OCI-LY3 (cell line): ENCODE measurements around the gene OXCT1.

Source experiments
- EZH2phosphoT487 ChIP-seq: fragments of 200-600 bp; shearing (Covaris generic); IDR thresholded peaks from 2 replicates; pipeline ENCODE4 v1.6.1; 2018; ENCODE audit warnings: antibody characterized with exemption, mixed run types, low read depth
- TF ChIP-seq, protein P1 (sequence below): fragments of 200-600, 300-600 bp; sonication (generic); IDR thresholded peaks from 2 replicates; pipeline ENCODE4 v1.5.1; 2014; ENCODE audit warnings: antibody characterized with exemption, low read length, low read depth

DNA sequence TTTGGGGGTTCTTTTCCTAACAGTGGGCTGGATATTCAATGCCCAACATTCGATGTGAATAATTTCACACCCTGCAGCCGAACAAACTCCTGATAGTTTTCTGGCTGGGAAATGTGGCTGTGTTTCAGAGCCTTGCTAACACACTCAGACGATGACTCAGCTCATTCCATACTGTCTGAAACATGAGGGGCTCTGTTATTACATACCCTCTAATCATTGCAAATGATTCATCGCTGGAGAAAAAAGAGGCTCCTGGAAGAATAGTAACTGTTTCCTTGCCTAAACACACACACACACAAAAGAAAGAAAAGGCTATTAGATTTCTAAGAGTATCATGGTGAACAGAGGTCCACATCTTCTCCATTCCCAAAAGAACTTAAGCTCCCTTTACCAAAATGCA, 75.8 kb downstream of the OXCT1 start:
- TF ChIP-seq, protein P1, sequence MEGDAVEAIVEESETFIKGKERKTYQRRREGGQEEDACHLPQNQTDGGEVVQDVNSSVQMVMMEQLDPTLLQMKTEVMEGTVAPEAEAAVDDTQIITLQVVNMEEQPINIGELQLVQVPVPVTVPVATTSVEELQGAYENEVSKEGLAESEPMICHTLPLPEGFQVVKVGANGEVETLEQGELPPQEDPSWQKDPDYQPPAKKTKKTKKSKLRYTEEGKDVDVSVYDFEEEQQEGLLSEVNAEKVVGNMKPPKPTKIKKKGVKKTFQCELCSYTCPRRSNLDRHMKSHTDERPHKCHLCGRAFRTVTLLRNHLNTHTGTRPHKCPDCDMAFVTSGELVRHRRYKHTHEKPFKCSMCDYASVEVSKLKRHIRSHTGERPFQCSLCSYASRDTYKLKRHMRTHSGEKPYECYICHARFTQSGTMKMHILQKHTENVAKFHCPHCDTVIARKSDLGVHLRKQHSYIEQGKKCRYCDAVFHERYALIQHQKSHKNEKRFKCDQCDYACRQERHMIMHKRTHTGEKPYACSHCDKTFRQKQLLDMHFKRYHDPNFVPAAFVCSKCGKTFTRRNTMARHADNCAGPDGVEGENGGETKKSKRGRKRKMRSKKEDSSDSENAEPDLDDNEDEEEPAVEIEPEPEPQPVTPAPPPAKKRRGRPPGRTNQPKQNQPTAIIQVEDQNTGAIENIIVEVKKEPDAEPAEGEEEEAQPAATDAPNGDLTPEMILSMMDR = no peak
- no peak for TF ChIP-seq EZH2phosphoT487
